ENCODE measurements around the gene MDM2. TPM values are rescaled to one million over a fixed set of nuclear protein-coding genes. Genes with fewer than 3 reads are reported as not detected.

The MDM2 gene
- total RNA-seq, 3 donors from 2014 or later = 74.7 to 92.1 (median 91.3) TPM

GRCh38 chr12:68890701-68891113 is 82.7 kb downstream of the MDM2 start:
- no peaks in the 10 kb centered on the region for H3K4me1 ChIP-seq (ENCODE audit: low read depth)
- H3K36me3 ChIP-seq (ENCODE audit: low read depth) = no peaks in the 10 kb centered on the region
- no peak overlapping the region for H3K4me3 ChIP-seq
- no peak for DNase-seq
- no peak for TF ChIP-seq CTCF (IDR thresholded peaks at IDR 0.05)
- no peaks in the 10 kb centered on the region for H3K9me3 ChIP-seq
- intact Hi-C loops (cut with DNase I, micrococcal nuclease) = no loop called here
- ATAC-seq = peak; percentile 81

GRCh38 chr12:68891141-68891540 is 83.2 kb downstream of the MDM2 start:
- no peaks in the 10 kb centered on the region for H3K36me3 ChIP-seq (ENCODE audit: low read depth)
- no peak for ATAC-seq
- no peak for TF ChIP-seq CTCF (IDR thresholded peaks at IDR 0.05)
- H3K9me3 ChIP-seq = no peaks in the 10 kb centered on the region
- no peak overlapping the region for H3K4me3 ChIP-seq
- H3K4me1 ChIP-seq (ENCODE audit: low read depth) = no peaks in the 10 kb centered on the region
- intact Hi-C loops (cut with DNase I, micrococcal nuclease) = no loop called here
- DNase-seq = no peak

- Histone ChIP-seq H3K4me3 (no peak overlapping the region), H3K4me1 (ENCODE audit: low read depth) (no peaks in the 10 kb centered on the region), H3K9me3 (no peaks in the 10 kb centered on the region), H3K36me3 (ENCODE audit: low read depth) (no peaks in the 10 kb centered on the region)
- no peak for TF ChIP-seq CTCF (IDR thresholded peaks at IDR 0.05)
- intact Hi-C loops (cut with DNase I, micrococcal nuclease) = no loop called here
- DNase-seq (no peak), ATAC-seq (no peak)
Measured at GRCh38 chr12:68893201-68893600, 85.2 kb downstream of the MDM2 start.

GRCh38 chr12:68893741-68894140 is 85.8 kb downstream of the MDM2 start:
- intact Hi-C loops (cut with DNase I, micrococcal nuclease) = no loop called here
- Histone ChIP-seq H3K36me3 (ENCODE audit: low read depth) (no peaks in the 10 kb centered on the region), H3K4me3 (no peak overlapping the region), H3K4me1 (ENCODE audit: low read depth) (no peaks in the 10 kb centered on the region), H3K9me3 (no peaks in the 10 kb centered on the region)
- DNase-seq (no peak), ATAC-seq (no peak)
- TF ChIP-seq CTCF (IDR thresholded peaks at IDR 0.05) = no peak

GRCh38 chr12:68894276-68894855 is 86.4 kb downstream of the MDM2 start:
- intact Hi-C loops (cut with DNase I, micrococcal nuclease) = no loop called here
- DNase-seq (no peak), ATAC-seq (no peak)
- no peak for TF ChIP-seq CTCF (IDR thresholded peaks at IDR 0.05)
- H3K4me1 ChIP-seq (ENCODE audit: low read depth) = peaks cover 5% of the 10 kb centered on the region
- H3K9me3 ChIP-seq = no peaks in the 10 kb centered on the region
- H3K4me3 ChIP-seq = no peak overlapping the region
- H3K36me3 ChIP-seq (ENCODE audit: low read depth) = no peaks in the 10 kb centered on the region
